Testis (tissue), 2 donors: ENCODE data around the gene ABO.
"Not testable (repeated sequence)": the region's sequence is repeated elsewhere in the genome, so short reads cannot be mapped to it uniquely, and the experiment has no call there.

Experiments
- POLR2A ChIP-seq: fragments of 450-650 bp; IDR thresholded peaks from one replicate; pipeline ENCODE4 v1.6.1; 2017; ENCODE audit warnings: antibody characterized with exemption, mild to moderate bottlenecking, moderate library complexity
- TF ChIP-seq, protein P1 (sequence below), 3 experiments: fragments of 450-650 bp in 2 of 3; fragments of 200-600 bp in 1 of 3; sonication (generic) in 1 of 3; IDR thresholded peaks; one replicate each; pipeline ENCODE4 v1.5.1; 2016 to 2019; ENCODE audit warnings: antibody characterized with exemption in 3 of 3, mild to moderate bottlenecking in 2 of 3, moderate library complexity in 1 of 3

DNA sequence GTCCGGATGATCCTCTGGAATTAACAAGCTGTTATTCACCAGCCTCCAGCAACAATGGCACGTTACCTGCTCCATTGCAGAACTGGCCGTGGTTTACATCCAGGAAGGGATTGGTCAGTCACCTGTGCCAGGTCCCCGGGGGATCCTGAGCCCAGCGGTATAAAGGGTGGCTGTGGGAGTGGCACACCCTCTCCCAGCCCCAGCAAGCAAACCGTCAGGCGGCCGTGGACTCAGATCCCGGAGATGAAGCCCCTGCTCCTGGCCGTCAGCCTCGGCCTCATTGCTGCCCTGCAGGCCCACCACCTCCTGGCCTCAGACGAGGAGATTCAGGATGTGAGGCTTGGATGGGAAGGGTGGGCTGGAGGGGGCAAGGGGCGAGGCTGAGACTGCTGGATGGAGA is 42.5 kb upstream of the ABO start:
- TF ChIP-seq POLR2A: not testable (repeated sequence)
- TF ChIP-seq, protein P1, sequence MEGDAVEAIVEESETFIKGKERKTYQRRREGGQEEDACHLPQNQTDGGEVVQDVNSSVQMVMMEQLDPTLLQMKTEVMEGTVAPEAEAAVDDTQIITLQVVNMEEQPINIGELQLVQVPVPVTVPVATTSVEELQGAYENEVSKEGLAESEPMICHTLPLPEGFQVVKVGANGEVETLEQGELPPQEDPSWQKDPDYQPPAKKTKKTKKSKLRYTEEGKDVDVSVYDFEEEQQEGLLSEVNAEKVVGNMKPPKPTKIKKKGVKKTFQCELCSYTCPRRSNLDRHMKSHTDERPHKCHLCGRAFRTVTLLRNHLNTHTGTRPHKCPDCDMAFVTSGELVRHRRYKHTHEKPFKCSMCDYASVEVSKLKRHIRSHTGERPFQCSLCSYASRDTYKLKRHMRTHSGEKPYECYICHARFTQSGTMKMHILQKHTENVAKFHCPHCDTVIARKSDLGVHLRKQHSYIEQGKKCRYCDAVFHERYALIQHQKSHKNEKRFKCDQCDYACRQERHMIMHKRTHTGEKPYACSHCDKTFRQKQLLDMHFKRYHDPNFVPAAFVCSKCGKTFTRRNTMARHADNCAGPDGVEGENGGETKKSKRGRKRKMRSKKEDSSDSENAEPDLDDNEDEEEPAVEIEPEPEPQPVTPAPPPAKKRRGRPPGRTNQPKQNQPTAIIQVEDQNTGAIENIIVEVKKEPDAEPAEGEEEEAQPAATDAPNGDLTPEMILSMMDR (IDR thresholded peaks at IDR 0.05): not testable (repeated sequence)
